IPS DF 19.7 (cell line): ENCODE results near the gene PTH2R.
"Not testable (repeated sequence)": the region's sequence is repeated elsewhere in the genome, so short reads cannot be mapped to it uniquely, and the experiment has no call there.

ENCODE experiments used
- DNase-seq: peaks from one replicate; pipeline ENCODE4 v3.0.0-alpha.2; 2013; ENCODE audit warnings: low read depth, low spot score

PTH2R gene

GRCh38 chr2:208482453-208483015, 75.9 kb downstream of the PTH2R start:
- not testable (repeated sequence) for DNase-seq

GRCh38 chr2:208485390-208485789, 78.8 kb downstream of the PTH2R start:
- no peak for DNase-seq

GRCh38 chr2:208488686-208489564, 82.3 kb downstream of the PTH2R start:
- no peak for DNase-seq

- no peak for DNase-seq
Observed at GRCh38 chr2:208489687-208490086, 83.1 kb downstream of the PTH2R start.

- no peak for DNase-seq
Observed at GRCh38 chr2:208490492-208490891, 83.9 kb downstream of the PTH2R start.

- no peak for DNase-seq
Observed at GRCh38 chr2:208491641-208492040, 85.0 kb downstream of the PTH2R start.

- no peak for DNase-seq
Observed at GRCh38 chr2:208492069-208492468, 85.5 kb downstream of the PTH2R start.

- DNase-seq, result no peak
Observed at GRCh38 chr2:208493186-208493585, 86.6 kb downstream of the PTH2R start.

- no peak for DNase-seq
Observed at GRCh38 chr2:208496129-208496528, 89.5 kb downstream of the PTH2R start.

GRCh38 chr2:208501206-208501605, 94.6 kb downstream of the PTH2R start:
- peak; percentile 30 for DNase-seq

GRCh38 chr2:208502288-208502687, 95.7 kb downstream of the PTH2R start:
- no peak for DNase-seq

- DNase-seq, result not testable (repeated sequence)
Observed at GRCh38 chr2:208505365-208505764, 98.8 kb downstream of the PTH2R start.

GRCh38 chr2:208509586-208509985, 103.0 kb downstream of the PTH2R start:
- no peak for DNase-seq

- no peak for DNase-seq
Observed at GRCh38 chr2:208511016-208511415, 104.4 kb downstream of the PTH2R start.

GRCh38 chr2:208511573-208511972, 105.0 kb downstream of the PTH2R start:
- no peak for DNase-seq

GRCh38 chr2:208515099-208515498, 108.5 kb downstream of the PTH2R start:
- no peak for DNase-seq

GRCh38 chr2:208523069-208523468, 116.5 kb downstream of the PTH2R start:
- not testable (repeated sequence) for DNase-seq

- not testable (repeated sequence) for DNase-seq
Observed at GRCh38 chr2:208525165-208525564, 118.6 kb downstream of the PTH2R start.

GRCh38 chr2:208529796-208530195, 123.2 kb downstream of the PTH2R start:
- no peak for DNase-seq

- DNase-seq, result no peak
Observed at GRCh38 chr2:208531361-208531760, 124.8 kb downstream of the PTH2R start.

GRCh38 chr2:208535578-208535977, 129.0 kb downstream of the PTH2R start:
- DNase-seq, result not testable (repeated sequence)

GRCh38 chr2:208541461-208541988, 134.9 kb downstream of the PTH2R start:
- no peak for DNase-seq

GRCh38 chr2:208541989-208542464, 135.4 kb downstream of the PTH2R start:
- DNase-seq, result no peak
